GM21447 (cell line): ENCODE data around the gene ZSWIM8.
"Not testable (repeated sequence)": the region's sequence is repeated elsewhere in the genome, so short reads cannot be mapped to it uniquely, and the experiment has no call there.

ENCODE experiments used
- ATAC-seq: cut with Tn5 transposase; IDR thresholded peaks from one replicate; pipeline ENCODE4 v1.9.1; 2021; ENCODE audit not compliant: unreplicated experiment

Gene ZSWIM8

GRCh38 chr10:73795491-73795890 lies 10.1 kb downstream of the ZSWIM8 start:
- not testable (repeated sequence) for ATAC-seq

DNA sequence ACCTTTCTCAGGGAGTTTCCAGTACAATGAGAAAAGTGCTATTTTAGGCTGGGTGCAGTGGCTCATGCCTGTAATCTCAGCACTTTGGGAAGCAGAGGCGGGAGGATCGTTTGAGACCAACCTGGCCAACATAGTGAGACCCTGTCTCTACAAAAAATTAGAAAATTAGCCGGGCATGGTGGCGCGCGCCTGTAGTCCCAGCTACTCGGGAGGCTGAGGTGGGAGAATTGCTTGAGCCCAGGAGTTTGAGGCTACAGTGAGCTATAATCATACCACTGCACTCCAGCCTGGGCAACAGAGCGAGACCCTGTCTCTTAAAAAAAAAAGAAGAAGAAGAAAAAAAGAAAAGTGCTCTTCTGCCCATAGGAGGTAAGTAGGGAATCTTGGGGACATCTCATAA lies 10.6 kb downstream of the ZSWIM8 start:
- not testable (repeated sequence) for ATAC-seq

- ATAC-seq, result no peak
Observed at GRCh38 chr10:73796766-73797165, 11.4 kb downstream of the ZSWIM8 start.

GRCh38 chr10:73797324-73798025 lies 12.1 kb downstream of the ZSWIM8 start:
- no peak for ATAC-seq

GRCh38 chr10:73798087-73798486 lies 12.7 kb downstream of the ZSWIM8 start:
- no peak for ATAC-seq

DNA sequence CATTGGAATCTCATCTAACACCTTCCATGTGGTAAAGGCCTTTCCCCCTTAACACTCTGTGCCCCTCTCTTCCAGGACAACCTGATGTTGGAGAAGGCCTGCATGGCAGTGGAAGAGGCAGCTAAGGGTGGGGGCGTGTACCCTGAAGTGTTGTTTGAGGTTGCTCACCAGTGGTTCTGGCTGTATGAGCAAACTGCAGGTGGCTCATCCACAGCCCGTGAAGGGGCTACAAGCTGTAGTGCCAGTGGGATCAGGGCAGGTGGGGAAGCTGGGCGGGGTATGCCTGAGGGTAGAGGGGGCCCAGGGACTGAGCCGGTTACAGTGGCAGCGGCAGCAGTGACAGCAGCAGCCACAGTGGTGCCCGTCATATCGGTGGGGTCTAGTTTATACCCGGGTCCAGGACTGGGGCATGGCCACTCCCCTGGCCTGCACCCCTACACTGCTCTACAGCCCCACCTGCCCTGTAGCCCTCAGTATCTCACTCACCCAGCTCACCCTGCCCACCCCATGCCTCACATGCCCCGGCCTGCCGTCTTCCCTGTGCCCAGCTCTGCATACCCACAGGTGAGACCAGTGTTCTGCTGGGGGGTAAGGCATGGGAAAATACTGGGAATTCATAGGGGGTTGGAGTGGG lies 13.6 kb downstream of the ZSWIM8 start:
- ATAC-seq, result no peak

- no peak for ATAC-seq
Observed at GRCh38 chr10:73799899-73800559, 14.6 kb downstream of the ZSWIM8 start.

DNA sequence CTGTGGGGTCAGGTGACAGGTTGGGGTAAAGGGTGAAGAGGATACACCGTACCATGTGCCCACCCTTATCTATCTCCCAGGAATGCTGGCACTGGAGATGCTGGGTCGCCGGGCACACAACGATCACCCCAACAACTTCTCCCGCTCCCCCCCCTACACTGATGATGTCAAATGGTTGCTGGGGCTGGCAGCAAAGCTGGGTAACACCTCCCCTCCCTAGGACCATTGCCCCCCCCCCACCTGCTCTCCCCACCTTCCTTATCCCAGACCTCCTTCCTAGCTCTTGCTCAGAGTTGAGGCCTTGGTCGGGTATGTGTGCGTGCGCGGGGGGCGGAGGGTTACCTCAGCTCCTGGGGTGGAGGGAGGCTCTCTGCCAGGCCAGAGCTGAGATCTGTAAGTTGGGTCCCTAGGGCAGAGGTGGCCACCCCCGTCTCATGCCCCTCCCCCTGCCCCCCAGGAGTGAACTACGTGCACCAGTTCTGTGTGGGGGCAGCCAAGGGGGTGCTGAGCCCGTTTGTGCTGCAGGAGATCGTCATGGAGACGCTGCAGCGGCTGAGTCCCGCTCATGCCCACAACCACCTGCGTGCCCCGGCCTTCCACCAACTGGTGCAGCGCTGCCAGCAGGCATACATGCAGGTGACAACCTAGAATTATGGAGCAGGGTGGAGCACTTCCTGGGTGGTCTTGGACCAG lies 15.3 kb downstream of the ZSWIM8 start:
- ATAC-seq, result no peak

DNA sequence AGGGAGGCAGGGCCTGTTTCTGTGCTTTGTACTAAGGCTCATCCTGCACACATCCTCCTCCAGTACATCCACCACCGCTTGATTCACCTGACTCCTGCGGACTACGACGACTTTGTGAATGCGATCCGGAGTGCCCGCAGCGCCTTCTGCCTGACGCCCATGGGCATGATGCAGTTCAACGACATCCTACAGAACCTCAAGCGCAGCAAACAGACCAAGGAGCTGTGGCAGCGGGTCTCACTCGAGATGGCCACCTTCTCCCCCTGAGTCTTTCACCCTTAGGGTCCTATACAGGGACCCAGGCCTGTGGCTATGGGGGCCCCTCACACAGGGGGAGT lies 15.8 kb downstream of the ZSWIM8 start:
- no peak for ATAC-seq

- no peak for ATAC-seq
Observed at GRCh38 chr10:73802276-73802991, 17.0 kb downstream of the ZSWIM8 start.

DNA sequence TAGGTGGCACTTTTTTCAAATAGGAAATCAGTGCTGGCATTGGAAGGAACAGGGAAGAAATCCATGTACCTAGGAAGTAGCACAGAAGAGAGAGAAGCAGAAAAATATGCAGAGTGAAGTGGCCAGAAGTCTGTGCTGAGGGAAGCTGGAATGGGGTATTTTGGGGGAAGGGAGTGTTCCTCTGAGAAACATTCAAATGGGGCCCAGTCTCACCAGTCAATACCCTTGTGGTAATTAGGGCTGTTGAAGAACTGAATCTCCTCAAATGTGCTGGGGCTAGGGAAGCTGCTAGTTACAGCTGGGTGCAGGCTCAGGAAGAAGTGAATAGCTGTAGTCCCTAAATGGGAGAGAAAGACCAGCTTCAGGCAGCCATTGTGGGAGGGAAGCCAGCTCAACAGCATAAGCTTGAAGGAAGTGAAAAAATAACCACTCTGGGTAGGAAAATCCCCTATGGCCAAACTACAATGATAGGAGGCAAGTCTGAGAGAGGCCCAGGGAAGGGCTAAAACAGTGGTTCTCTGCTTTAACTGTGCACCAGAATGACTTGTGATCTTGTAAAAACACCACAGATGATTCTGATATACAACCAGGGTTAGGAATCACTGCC lies 18.4 kb downstream of the ZSWIM8 start:
- ATAC-seq, result peak; percentile 77

DNA sequence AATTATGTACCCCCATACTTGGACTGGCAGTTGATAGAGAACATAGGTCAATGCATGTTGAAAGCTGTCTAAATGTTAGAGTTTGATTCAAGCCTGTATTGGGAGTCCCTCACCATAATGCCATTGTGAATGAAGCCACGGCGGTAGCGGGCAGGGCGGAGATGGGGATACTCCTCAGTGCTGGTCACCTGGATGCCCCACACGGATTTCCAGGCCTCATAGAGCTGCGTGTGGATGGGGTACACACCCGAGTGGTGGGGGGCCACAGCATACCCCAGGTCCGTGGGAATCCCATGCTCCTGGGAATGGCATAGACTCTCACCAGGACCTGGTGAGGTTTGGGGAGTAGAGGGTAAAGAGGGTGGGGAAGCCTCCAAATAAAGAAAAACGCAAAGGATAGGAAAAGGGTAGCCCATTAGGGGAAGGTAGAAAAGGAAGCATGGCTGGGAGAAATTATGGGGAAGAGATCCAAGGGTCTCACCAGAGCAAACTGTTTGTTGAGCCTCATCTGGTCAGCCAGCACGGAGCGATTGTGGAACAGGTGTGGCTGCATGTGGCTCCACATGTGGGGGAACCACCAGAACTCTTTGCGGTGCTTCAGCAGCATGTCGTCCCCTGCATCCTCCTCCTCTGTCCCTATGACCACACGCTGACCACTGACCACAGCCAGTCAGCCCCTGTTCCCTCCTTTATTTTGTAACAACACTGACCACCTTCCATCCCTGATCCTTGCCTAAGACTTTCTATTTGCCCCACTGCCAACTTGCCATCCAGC lies 21.0 kb downstream of the ZSWIM8 start:
- no peak for ATAC-seq

DNA sequence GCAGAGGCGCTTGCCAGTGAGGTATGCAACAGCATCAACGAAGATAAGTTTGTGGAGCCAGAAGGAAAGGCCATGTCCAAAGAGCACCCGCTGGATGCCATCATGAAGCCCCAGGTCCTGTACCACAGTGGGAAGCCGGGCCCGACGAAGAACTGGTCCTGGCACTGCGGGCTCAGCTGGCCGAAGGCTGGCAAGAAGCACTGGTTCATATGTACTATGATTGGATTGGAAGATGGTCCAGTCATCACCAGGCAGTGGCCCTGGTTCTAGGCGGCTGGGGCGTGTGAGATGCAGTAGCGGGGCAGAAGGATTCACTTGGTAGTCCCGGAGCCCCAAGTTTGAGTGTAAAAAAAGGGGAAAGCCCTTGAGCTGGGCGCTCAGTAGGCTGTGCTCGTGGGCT lies 22.1 kb downstream of the ZSWIM8 start:
- no peak for ATAC-seq

DNA sequence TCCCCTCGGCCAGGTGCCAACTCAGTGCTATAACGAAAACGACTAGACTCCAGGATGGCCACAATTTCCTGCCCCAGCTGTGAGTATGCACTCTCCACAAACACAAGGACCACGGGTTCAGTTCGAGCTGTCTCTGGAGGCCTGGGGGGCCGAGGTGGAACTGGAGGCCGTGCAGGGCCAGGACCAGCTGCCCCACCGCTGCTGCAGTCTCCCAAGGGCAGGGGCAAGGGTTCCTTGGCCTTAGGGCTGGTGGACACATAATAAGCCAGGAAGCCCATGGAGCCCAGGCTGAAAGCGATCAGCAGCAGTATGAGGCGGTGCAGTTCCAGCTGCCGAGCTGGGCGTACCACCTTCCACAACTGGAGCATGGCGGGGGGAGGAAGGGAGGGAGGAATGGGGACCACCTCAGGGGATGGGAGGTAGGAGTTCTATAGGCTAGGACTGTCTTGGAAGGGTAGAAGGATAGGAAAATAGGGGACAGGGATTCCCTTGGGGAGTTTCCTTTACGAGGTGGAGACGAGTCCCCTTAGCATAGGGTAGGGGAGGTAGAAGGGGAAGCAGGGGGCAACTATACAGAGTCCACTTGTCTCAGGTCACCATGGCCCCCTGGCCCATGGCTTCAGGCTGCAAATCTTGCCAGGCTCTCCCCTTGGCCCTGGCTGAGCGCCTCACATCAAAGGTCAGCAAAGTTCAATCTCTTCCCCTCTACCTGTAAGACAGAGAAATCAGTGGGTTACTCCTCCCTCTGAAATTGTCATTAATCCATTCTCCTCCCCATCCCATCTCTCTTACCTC lies 22.8 kb downstream of the ZSWIM8 start:
- ATAC-seq, result no peak

GRCh38 chr10:73809061-73809818 lies 23.8 kb downstream of the ZSWIM8 start:
- no peak for ATAC-seq

GRCh38 chr10:73810358-73810734 lies 24.9 kb downstream of the ZSWIM8 start:
- ATAC-seq, result no peak

DNA sequence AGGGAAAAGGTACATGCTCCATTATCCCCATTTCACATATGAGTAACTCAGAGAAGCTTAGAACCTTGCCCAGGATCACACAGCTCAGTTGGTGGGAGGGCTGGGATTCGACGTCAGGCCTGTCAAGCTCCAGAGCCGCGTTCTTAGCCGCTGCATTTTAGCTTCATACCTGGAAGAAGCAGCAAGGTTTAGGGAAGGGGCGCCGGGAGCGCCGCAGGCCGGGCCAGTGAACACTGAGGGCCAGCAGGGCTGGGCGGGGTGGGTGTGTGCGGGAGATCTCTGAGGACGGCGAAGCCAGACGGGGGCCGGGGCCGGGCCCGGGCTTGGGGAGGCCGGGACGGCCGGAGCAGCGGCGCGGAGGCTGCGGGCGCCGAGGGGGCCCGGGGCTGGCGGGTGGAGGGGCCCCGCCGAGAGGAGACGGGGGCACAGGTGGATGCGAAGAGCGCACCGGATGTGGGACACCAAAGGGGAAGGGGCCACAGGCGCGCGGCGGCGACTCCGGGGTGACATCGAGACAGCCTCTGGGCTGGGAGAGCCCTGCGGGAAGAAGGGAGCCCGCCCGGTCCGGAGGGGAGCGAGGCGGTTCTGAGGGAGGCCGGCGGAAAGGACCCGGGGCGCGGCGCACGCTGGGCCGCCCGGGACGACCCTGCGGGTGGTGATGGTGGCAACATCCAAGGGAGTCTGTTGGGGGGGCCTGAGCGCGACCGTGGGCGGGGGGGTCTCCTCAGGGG lies 25.5 kb downstream of the ZSWIM8 start:
- peak; percentile 43 for ATAC-seq

DNA sequence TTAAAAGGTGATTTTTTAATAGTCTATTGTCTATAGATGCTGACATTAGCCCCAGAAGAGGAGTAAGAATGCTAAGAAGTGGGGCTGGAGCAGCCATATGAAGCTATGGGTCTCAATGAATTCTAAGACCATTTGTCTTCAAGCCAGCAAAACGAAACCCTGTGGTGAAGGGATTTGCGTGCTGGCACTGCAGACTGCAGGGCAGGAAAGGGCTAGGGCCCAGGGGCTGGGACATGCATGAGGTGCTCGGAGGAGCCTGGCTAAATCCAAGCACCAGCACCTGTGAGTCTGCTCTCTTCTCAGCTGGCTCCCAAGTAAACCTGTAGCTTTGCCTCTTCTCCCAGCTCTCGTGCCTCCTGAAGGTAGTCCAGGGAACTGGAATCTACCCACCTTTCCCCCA lies 27.3 kb downstream of the ZSWIM8 start:
- ATAC-seq, result no peak
